NCI-H2196 (cell line): Measurements from ENCODE around the gene ZBTB3.
"Not testable (repeated sequence)": the region's sequence is repeated elsewhere in the genome, so short reads cannot be mapped to it uniquely, and the experiment has no call there.

ENCODE experiments used
- DNase-seq: peaks from one replicate; lab custom pipeline; 2025; ENCODE audit not compliant: unreplicated experiment; lab: John Stamatoyannopoulos, UW

The ZBTB3 gene

GRCh38 chr11:62753736-62754603 is at the start of gene ZBTB3:
ZBTB3 (minus strand) TSS chr11:62754160; CDS start chr11:62753664, 496 bp downstream.
- DNase-seq: peak; percentile 96

- no peak for DNase-seq
These were observed 47.1 kb upstream of the ZBTB3 start for GRCh38 chr11:62801071-62801470.

GRCh38 chr11:62799486-62799885 is 45.5 kb upstream of the ZBTB3 start:
- DNase-seq: no peak

GRCh38 chr11:62796281-62796680 is 42.3 kb upstream of the ZBTB3 start:
- no peak for DNase-seq

GRCh38 chr11:62794201-62794775 is 40.3 kb upstream of the ZBTB3 start:
- no peak for DNase-seq

- no peak for DNase-seq
These were observed 38.2 kb upstream of the ZBTB3 start for GRCh38 chr11:62792202-62792575.

- DNase-seq: peak; percentile 88
These were observed 37.7 kb upstream of the ZBTB3 start, which contains the start of gene TMEM223 for GRCh38 chr11:62791501-62792201. TMEM223 (minus strand) TSS chr11:62792006; CDS start chr11:62791994, 12 bp downstream.

GRCh38 chr11:62789576-62789975 is 35.6 kb upstream of the ZBTB3 start:
- DNase-seq: no peak

- DNase-seq: no peak
These were observed 35.0 kb upstream of the ZBTB3 start for GRCh38 chr11:62788991-62789390.

GRCh38 chr11:62787005-62787759 is 33.2 kb upstream of the ZBTB3 start, which contains the start of gene TMEM179B:
TMEM179B (plus strand) TSS chr11:62787402; CDS start chr11:62787432, 30 bp downstream.
- peak; percentile 98 for DNase-seq

GRCh38 chr11:62786318-62787004 is 32.5 kb upstream of the ZBTB3 start:
- DNase-seq: peak; percentile 94

- no peak for DNase-seq
These were observed 28.8 kb upstream of the ZBTB3 start for GRCh38 chr11:62782753-62783152.

- no peak for DNase-seq
These were observed 24.5 kb upstream of the ZBTB3 start for GRCh38 chr11:62778441-62778840.

GRCh38 chr11:62777389-62777788 is 23.4 kb upstream of the ZBTB3 start:
- no peak for DNase-seq

- no peak for DNase-seq
These were observed 21.7 kb upstream of the ZBTB3 start for GRCh38 chr11:62775646-62776045.

- no peak for DNase-seq
These were observed 20.4 kb upstream of the ZBTB3 start for GRCh38 chr11:62774407-62774806.

- peak; percentile 97 for DNase-seq
These were observed 17.4 kb upstream of the ZBTB3 start, which contains the start of gene TAF6L for GRCh38 chr11:62771144-62772021. TAF6L (plus strand) TSS chr11:62771396; CDS start chr11:62775784, 4,388 bp downstream.

- peak; percentile 48 for DNase-seq
These were observed 16.8 kb upstream of the ZBTB3 start for GRCh38 chr11:62770778-62771143.

GRCh38 chr11:62760867-62761227 is 6.9 kb upstream of the ZBTB3 start:
- not testable (repeated sequence) for DNase-seq
